Mesenchymal stem cell (in vitro differentiated cells and primary cell): ENCODE data around the gene FSCN2.

Experiments
- DNase-seq: peaks from one replicate; pipeline ENCODE4 v3.0.0-alpha.2; 2013
- H2AFZ ChIP-seq: one replicate; pipeline ENCODE4 v1.6.1; 2013; ENCODE audit warnings: low read depth, mild to moderate bottlenecking, control low read depth, inconsistent platforms, low read length, moderate library complexity
- H2AK5ac ChIP-seq: 2 replicates; pipeline ENCODE4 v1.6.1; 2013; ENCODE audit warnings: low read length, moderate library complexity, mild to moderate bottlenecking, inconsistent platforms; ENCODE audit not compliant: severe bottlenecking
- H2BK120ac ChIP-seq: one replicate; pipeline ENCODE4 v1.6.1; 2013; ENCODE audit warnings: low read depth, mild to moderate bottlenecking, inconsistent platforms, low read length, moderate library complexity
- H2BK12ac ChIP-seq, 2 experiments: one replicate each; pipeline ENCODE4 v1.6.1; 2013; ENCODE audit warnings: inconsistent platforms in 2 of 2, low read length in 2 of 2, mild to moderate bottlenecking in 2 of 2, moderate library complexity in 2 of 2, control low read depth in 1 of 2
- H2BK15ac ChIP-seq: one replicate; pipeline ENCODE4 v1.6.1; 2013; ENCODE audit warnings: mild to moderate bottlenecking, low read depth, inconsistent platforms; ENCODE audit not compliant: poor library complexity, severe bottlenecking
- H2BK5ac ChIP-seq: 2 replicates; pipeline ENCODE4 v1.6.1; 2013; ENCODE audit warnings: low read depth, mild to moderate bottlenecking, low read length, control low read depth, inconsistent platforms; ENCODE audit not compliant: poor library complexity, severe bottlenecking
- H3K14ac ChIP-seq, 2 experiments: one replicate each; pipeline ENCODE4 v1.6.1; 2013; ENCODE audit warnings: inconsistent platforms in 2 of 2, low read length in 2 of 2, control low read depth in 1 of 2, mild to moderate bottlenecking in 1 of 2, moderate library complexity in 1 of 2
- H3K18ac ChIP-seq, 2 experiments: one replicate each; pipeline ENCODE4 v1.6.1; 2013; ENCODE audit warnings: inconsistent platforms in 2 of 2, low read length in 2 of 2, control low read depth in 1 of 2, low read depth in 1 of 2, mild to moderate bottlenecking in 1 of 2
- H3K23ac ChIP-seq, 2 experiments: one replicate each; pipeline ENCODE4 v1.6.1; 2013; ENCODE audit warnings: inconsistent platforms in 2 of 2, low read length in 2 of 2, mild to moderate bottlenecking in 2 of 2, moderate library complexity in 2 of 2, control low read depth in 1 of 2
- H3K27ac ChIP-seq: 2 replicates; pipeline ENCODE4 v1.5.1; 2013; ENCODE audit warnings: mild to moderate bottlenecking, moderate library complexity, low read length, control low read depth, inconsistent platforms; ENCODE audit not compliant: poor library complexity, severe bottlenecking
- H3K27me3 ChIP-seq, 2 experiments: 2 replicates each; pipeline versions ENCODE4 v1.6.1 to v1.7.0; 2013; ENCODE audit warnings: low read length in 2 of 2, mild to moderate bottlenecking in 2 of 2, moderate library complexity in 2 of 2, control low read depth in 1 of 2, inconsistent platforms in 1 of 2; ENCODE audit not compliant: control insufficient read depth in 1 of 2, insufficient read depth in 1 of 2
- H3K36me3 ChIP-seq, 2 experiments: 2 replicates each; pipeline versions ENCODE4 v1.6.1 to v1.7.0; 2013; ENCODE audit warnings: low read length in 2 of 2, control low read depth in 1 of 2, inconsistent platforms in 1 of 2, low read depth in 1 of 2, mild to moderate bottlenecking in 1 of 2; ENCODE audit not compliant: insufficient read depth in 2 of 2, control insufficient read depth in 1 of 2
- H3K4ac ChIP-seq, 2 experiments: one replicate each; pipeline ENCODE4 v1.6.1; 2013; ENCODE audit warnings: inconsistent platforms in 2 of 2, low read length in 2 of 2, mild to moderate bottlenecking in 2 of 2, moderate library complexity in 2 of 2, control low read depth in 1 of 2, low read depth in 1 of 2
- H3K4me1 ChIP-seq: 2 replicates; pipeline ENCODE4 v1.6.1; 2013; ENCODE audit warnings: low read depth, low read length, control low read depth; ENCODE audit not compliant: control insufficient read depth, insufficient read depth
- H3K4me2 ChIP-seq: 2 replicates; pipeline ENCODE4 v1.6.1; 2013; ENCODE audit warnings: low read length, mild to moderate bottlenecking, inconsistent platforms; ENCODE audit not compliant: poor library complexity, severe bottlenecking
- H3K4me3 ChIP-seq, 2 experiments: 2 replicates each; pipeline versions ENCODE4 v1.5.1 to v1.7.0; 2013; ENCODE audit warnings: low read length in 2 of 2, mild to moderate bottlenecking in 2 of 2, control low read depth in 1 of 2, low read depth in 1 of 2; ENCODE audit not compliant: insufficient read depth in 1 of 2
- H3K79me1 ChIP-seq: replicated peaks from 2 replicates; pipeline ENCODE4 v1.6.1; 2013; ENCODE audit warnings: mild to moderate bottlenecking, control low read depth, low read length, inconsistent platforms; ENCODE audit not compliant: poor library complexity, severe bottlenecking
- H3K9ac ChIP-seq: 2 replicates; pipeline ENCODE4 v1.7.0; 2013; ENCODE audit warnings: mild to moderate bottlenecking, low read length, moderate library complexity
- H3K9me3 ChIP-seq: 2 replicates; pipeline ENCODE4 v1.7.0; 2013; ENCODE audit warnings: mild to moderate bottlenecking, low read length; ENCODE audit not compliant: control insufficient read depth
- H4K8ac ChIP-seq: one replicate; pipeline ENCODE4 v1.6.1; 2013; ENCODE audit warnings: inconsistent platforms, mild to moderate bottlenecking, low read length, moderate library complexity
- H4K91ac ChIP-seq: one replicate; pipeline ENCODE4 v1.6.1; 2013; ENCODE audit warnings: mild to moderate bottlenecking, low read length, inconsistent platforms
- WGBS: methylation state at CpG from one replicate; pipeline ENCODE4 v1.1.7; 2013; ENCODE audit warnings: mixed read lengths; 5-methylcytosine and 5-hydroxymethylcytosine counted together

FSCN2 gene

GRCh38 chr17:81567191-81567590 lies 39.0 kb downstream of the FSCN2 start:
- Histone ChIP-seq H3K27ac (peak overlapping the region; percentile 97), H3K36me3 (peaks cover 59 to 81% of the 10 kb centered on the region in 2 experiments), H3K14ac (peak overlapping the region in 1 of 2 experiments; percentile 79), H3K4me1 (peaks cover 39% of the 10 kb centered on the region), H2BK5ac (peak overlapping the region; percentile 83), H2AFZ (no peak overlapping the region), H3K9me3 (no peaks in the 10 kb centered on the region), H3K4ac (peak overlapping the region in 1 of 2 experiments; percentile 37), H2BK15ac (peak overlapping the region; percentile 56), H2BK120ac (peak overlapping the region; percentile 82), H3K27me3 (no peaks in the 10 kb centered on the region), H2AK5ac (peak overlapping the region; percentile 99), H4K91ac (peak overlapping the region; percentile 83), H3K23ac (no peak overlapping the region), H2BK12ac (peak overlapping the region; percentile 75 to 76), H3K9ac (peak overlapping the region; percentile 50), H3K79me1 (peaks cover 31% of the 10 kb centered on the region), H3K4me3 (peak overlapping the region in 1 of 2 experiments; percentile 35), H3K4me2 (peak overlapping the region; percentile 15), H3K18ac (peak overlapping the region; percentile 59 to 89), H4K8ac (no peak overlapping the region)
- 56% methylated on average over 4 of the region's 4 CpGs for WGBS
- DNase-seq = no peak

- H3K27me3 ChIP-seq = no peaks in the 10 kb centered on the region
- H2BK5ac ChIP-seq = no peak overlapping the region
- peak overlapping the region; percentile 36 for H4K91ac ChIP-seq
- no peak overlapping the region for H2AFZ ChIP-seq
- WGBS = 89% methylated on average over 10 of the region's 10 CpGs
- peak overlapping the region; percentile 50 to 81 for H3K18ac ChIP-seq
- H3K79me1 ChIP-seq = peaks cover 27% of the 10 kb centered on the region
- H3K27ac ChIP-seq = peak overlapping the region; percentile 97
- DNase-seq = no peak
- H3K36me3 ChIP-seq = peaks cover 52 to 81% of the 10 kb centered on the region in 2 experiments
- peak overlapping the region; percentile 85 for H2AK5ac ChIP-seq
- peak overlapping the region in 1 of 2 experiments; percentile 82 for H3K14ac ChIP-seq
- no peak overlapping the region for H3K4me2 ChIP-seq
- H4K8ac ChIP-seq = peak overlapping the region; percentile 60
- no peak overlapping the region for H3K4me3 ChIP-seq
- no peaks in the 10 kb centered on the region for H3K9me3 ChIP-seq
- H3K9ac ChIP-seq = peak overlapping the region; percentile 12
- peak overlapping the region; percentile 81 to 87 for H2BK12ac ChIP-seq
- peak overlapping the region; percentile 9 to 55 for H3K4ac ChIP-seq
- no peak overlapping the region for H2BK120ac ChIP-seq
- no peak overlapping the region for H2BK15ac ChIP-seq
- H3K4me1 ChIP-seq = peaks cover 43% of the 10 kb centered on the region
- H3K23ac ChIP-seq = peak overlapping the region in 1 of 2 experiments; percentile 23
Measured at GRCh38 chr17:81568416-81568815, 40.2 kb downstream of the FSCN2 start.

- H4K91ac ChIP-seq = no peak overlapping the region
Measured at GRCh38 chr17:81569986-81570514, 41.9 kb downstream of the FSCN2 start.

GRCh38 chr17:81570964-81571363 lies 42.8 kb downstream of the FSCN2 start:
- WGBS = 95% methylated on average over 11 of the region's 11 CpGs

More at GRCh38 chr17:81569986-81570514, 41.9 kb downstream of the FSCN2 start:
- H3K14ac ChIP-seq = no peak overlapping the region
- H3K23ac ChIP-seq = no peak overlapping the region
- no peak overlapping the region for H4K8ac ChIP-seq
- H3K36me3 ChIP-seq = peaks cover 56 to 85% of the 10 kb centered on the region in 2 experiments
- no peak overlapping the region for H3K4me2 ChIP-seq
- H3K27me3 ChIP-seq = no peaks in the 10 kb centered on the region
- H3K27ac ChIP-seq = no peak overlapping the region
- no peak overlapping the region for H3K4ac ChIP-seq
- peaks cover 44% of the 10 kb centered on the region for H3K4me1 ChIP-seq
- no peak overlapping the region for H2BK12ac ChIP-seq
- no peak overlapping the region for H3K4me3 ChIP-seq
- no peak overlapping the region for H2AFZ ChIP-seq
- no peaks in the 10 kb centered on the region for H3K9me3 ChIP-seq
- H3K9ac ChIP-seq = no peak overlapping the region
- no peak overlapping the region for H3K18ac ChIP-seq
- no peak for DNase-seq
- no peak overlapping the region for H2BK5ac ChIP-seq
- peak overlapping the region; percentile 29 for H2AK5ac ChIP-seq
- no peak overlapping the region for H2BK15ac ChIP-seq
- 98% methylated on average over 18 of the region's 18 CpGs for WGBS
- peaks cover 34% of the 10 kb centered on the region for H3K79me1 ChIP-seq
- H2BK120ac ChIP-seq = no peak overlapping the region

More at GRCh38 chr17:81570964-81571363, 42.8 kb downstream of the FSCN2 start:
- no peak overlapping the region for H3K4ac ChIP-seq
- H2BK120ac ChIP-seq = no peak overlapping the region
- H3K9ac ChIP-seq = no peak overlapping the region
- H4K91ac ChIP-seq = no peak overlapping the region
- no peak overlapping the region for H3K27ac ChIP-seq
- H3K4me3 ChIP-seq = no peak overlapping the region
- H3K9me3 ChIP-seq = no peaks in the 10 kb centered on the region
- peak overlapping the region; percentile 40 for H2AK5ac ChIP-seq
- H3K36me3 ChIP-seq = peaks cover 52 to 84% of the 10 kb centered on the region in 2 experiments
- no peak overlapping the region for H4K8ac ChIP-seq
- no peak overlapping the region for H3K4me2 ChIP-seq
- H3K27me3 ChIP-seq = no peaks in the 10 kb centered on the region
- peaks cover 41% of the 10 kb centered on the region for H3K4me1 ChIP-seq
- H3K23ac ChIP-seq = no peak overlapping the region
- H3K18ac ChIP-seq = no peak overlapping the region
- H2BK12ac ChIP-seq = no peak overlapping the region
- H2BK5ac ChIP-seq = no peak overlapping the region
- no peak overlapping the region for H3K14ac ChIP-seq
- no peak for DNase-seq
- H2AFZ ChIP-seq = no peak overlapping the region
- peaks cover 34% of the 10 kb centered on the region for H3K79me1 ChIP-seq
- no peak overlapping the region for H2BK15ac ChIP-seq
